ENCODE data around the gene FREM1. TPM values are rescaled to one million over a fixed set of nuclear protein-coding genes. Genes with fewer than 3 reads are reported as not detected.

Gene FREM1
- total RNA-seq, 1 donor from 2014 or later = 2.7 TPM

DNA sequence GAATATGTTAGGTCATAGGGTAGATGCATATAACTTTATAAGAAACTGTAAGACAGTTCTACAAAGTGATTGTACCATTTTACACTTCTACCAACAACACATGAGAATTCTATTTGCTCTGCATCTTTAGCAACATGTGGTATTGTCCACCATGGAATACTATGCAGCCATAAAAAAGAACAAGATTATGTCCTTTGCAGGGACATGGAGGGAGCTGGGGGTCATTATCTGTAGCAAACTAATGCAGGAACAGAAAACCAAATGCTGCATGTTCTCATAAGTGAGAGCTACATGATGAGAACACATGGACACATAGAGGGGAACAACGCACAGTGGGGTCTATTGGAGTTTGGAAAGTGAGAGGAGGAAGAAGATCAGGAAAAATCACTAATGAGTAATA, 165.5 kb downstream of the FREM1 start:
- ATAC-seq = no peak
- intact Hi-C loops (cut with micrococcal nuclease) = no loop called here
- DNase-seq = no peak

DNA sequence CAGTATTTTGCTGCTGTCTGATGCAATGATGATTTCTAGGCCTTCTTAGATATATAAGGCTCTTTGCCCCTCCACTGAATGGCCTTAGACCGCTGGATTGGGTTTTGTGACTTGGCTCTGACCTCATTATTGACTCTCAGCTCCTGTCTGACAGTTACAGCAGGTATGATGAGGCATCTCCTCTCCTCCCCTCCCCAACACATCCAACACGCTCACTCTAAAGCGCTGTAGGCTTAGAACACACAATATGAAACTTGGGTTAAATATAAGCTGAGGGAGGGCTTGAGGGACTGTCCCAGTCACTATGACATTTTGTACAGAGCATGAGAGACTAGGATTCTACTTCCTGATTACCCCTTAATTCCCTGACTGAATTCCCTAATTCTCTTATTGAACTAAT, 168.9 kb downstream of the FREM1 start:
- no peak for DNase-seq
- intact Hi-C loops (cut with micrococcal nuclease) = no loop called here

DNA sequence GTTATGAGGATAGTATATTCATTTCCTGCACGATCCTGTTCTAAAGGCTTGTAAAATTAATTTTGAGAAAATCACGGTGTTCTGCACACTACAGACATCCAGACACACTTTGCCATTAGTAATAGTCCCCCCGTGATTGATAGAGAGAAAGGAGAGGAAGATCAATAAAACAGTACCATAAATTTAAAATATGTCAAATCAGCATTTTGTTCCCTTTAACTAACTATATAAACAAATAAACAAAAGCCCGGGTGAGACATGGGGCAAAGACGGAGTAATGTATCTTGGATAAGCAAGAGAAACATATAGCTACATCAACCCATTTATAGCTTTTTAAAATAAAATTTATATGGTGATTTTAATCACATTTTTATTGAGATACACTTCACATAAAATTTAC, 177.1 kb downstream of the FREM1 start:
- intact Hi-C loops (cut with micrococcal nuclease) = no loop called here
- DNase-seq (no peak), ATAC-seq (no peak)

More for the DNA sequence above, 168.9 kb downstream of the FREM1 start:
- ATAC-seq = no peak

DNA sequence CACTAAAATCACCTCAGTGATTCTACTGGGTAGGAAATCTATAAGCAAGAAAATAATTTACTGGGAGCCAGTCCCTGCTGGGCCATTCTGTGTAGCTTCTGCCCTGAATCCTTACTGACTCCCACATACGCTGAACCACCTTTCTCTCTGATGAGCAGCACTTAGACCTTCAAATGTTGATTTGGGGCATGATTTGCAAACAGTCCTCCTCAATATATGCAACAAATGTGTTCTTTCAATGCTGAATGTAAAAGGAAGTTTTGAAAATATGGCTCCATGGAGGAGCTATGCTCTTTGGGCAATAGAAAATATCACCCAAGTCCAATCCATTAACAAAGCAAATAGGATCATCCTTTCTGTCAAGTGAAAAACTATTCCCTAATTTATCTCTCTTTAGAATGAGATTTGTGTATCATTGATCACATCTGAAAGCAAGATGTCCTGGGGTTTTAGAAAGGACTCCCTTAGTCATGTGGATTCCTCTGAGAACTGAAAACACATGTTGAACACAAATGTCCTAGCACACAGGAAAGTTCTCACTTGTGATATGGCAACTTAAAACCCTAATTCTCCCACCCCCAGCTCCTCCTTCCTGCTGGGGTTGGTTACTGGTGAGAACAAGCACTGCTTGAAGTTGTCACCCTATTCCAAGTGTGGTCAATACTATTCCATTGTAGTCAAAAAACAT, 178.8 kb downstream of the FREM1 start:
- intact Hi-C loops (cut with micrococcal nuclease) = no loop called here
- no peak for DNase-seq
- ATAC-seq = no peak

DNA sequence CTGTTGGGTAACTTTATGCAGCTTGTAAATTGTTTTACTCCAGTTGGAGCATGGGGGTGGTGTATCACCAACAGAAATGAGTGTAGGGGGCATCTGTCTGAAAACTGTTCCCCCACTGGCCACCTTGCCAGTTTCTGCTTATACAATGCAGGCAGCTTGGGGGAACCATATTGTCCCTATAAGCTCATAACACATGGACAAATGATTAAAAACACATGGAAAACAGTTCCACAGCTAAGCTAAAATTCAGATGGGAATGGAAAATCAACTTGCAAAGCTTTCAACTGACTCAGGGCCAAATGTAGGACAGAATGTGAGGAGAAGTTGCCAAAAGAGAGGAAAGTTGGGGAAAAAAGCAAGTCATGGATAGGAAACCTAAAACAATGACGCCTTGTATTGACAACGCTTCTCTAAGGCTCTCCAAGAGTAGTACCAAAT, 179.7 kb downstream of the FREM1 start:
- ATAC-seq (peak; percentile 27), DNase-seq (no peak)
- intact Hi-C loops (cut with micrococcal nuclease) = no loop called here

DNA sequence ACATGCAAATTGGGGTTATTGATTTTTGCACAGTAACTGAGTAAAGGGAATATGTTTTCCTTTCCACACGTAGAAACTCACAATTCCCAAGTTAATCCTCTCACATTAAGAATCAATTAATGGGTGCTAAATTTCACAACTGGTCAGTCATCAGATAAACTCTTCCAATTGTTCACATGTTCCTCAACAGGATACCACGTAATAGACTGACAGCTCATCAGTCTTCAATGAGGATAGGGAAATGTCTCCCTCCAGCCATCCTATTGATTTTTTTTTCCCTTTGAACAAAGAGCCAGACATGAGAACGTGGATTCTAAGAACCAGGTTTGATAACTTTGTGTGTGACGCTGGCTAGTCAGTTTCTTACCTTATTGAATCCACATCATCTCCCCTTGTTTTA, 186.9 kb downstream of the FREM1 start:
- DNase-seq = no peak
- ATAC-seq = no peak
- intact Hi-C loops (cut with micrococcal nuclease) = no loop called here

DNA sequence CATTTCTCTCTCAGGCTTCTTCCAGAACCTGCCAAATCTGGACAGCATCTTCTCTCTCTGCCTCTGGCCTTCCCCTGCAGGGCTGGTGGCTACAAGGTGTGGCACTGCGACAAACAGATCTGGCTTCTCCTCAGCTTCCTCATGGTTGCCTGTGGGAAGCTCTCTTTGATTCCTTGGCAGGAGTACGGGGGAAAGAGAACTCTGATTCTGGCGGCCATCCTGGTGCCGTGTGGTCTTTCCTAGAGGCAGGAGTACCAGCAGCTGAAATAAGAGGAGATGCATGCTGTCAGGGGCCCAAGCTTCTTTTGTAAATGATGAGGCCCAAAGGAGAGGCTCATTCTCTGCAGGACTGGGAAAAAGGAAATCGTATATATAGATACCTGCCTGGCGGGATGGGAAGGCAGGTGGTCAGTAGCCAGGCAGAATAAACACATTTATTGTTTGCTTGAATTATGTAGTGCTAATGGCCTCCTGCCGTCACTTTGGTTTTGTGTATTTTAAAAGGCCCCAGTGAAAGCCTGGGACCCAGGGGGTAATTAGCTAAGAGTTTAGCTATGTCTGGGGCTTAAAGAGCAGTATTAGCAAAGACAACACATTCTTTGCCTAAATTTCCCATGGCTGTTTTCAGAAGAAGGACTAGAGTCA, 187.7 kb downstream of the FREM1 start, which contains the start of gene CER1:
Gene CER1 (minus strand): TSS at position 343 of the 645 bp plus-strand sequence. CDS start 61 bp downstream, at position 282.
- ATAC-seq (no peak), DNase-seq (no peak)
- intact Hi-C loops (cut with micrococcal nuclease) = no loop called here

DNA sequence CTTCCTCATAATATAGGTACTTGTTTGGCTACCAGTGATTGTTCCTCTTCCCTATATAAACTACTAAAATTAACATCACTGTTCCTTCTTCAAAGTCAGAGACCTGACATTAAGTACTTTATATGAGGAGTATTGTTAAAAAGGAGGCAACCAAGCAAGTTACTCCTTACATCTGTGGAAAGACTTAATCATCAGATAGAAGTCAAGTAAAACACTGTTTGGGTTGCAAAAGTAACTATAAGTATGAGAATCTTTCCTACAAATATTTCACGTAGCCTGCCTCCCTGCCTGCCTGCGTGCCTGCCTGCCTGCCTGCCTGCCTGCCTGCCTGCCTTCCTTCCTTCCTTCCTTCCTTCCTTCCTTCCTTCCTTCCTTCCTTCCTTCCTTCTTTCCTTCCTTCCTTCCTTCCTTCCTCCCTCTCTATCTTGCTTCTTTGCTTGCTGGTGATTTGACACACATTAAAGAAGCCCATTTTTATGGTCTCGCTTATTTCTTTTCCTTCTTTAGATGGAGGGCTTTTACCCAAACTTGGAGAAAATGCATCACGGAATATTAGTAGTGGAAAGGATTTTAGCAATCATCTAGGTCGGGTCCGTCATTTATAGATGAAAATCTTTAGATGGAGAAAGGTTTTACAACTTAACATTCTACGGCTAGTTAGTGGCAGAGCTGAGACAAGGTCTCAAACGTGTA, 190.9 kb downstream of the FREM1 start:
- ATAC-seq = no peak
- no peak for DNase-seq
- intact Hi-C loops (cut with micrococcal nuclease) = no loop called here

DNA sequence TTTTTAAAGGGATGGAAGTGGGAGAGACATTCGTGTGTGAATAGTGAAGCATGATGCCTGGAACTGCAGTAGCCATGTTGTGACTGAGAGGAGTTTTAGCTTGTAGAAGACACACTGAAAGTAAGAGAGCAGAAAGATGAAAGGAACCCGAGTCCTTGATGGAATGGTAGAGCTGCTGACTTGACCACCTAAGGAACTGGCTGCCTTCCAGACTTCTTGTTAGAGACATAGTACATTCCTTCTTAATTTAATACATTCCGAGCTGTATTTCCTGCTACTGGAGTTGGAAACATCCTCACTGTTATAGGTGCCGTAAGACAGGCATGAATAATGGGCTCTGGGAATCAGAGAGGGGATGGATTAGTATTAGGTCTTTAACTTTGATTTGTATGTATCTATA, 195.1 kb downstream of the FREM1 start:
- intact Hi-C loops (cut with micrococcal nuclease) = no loop called here
- DNase-seq (no peak), ATAC-seq (no peak)

DNA sequence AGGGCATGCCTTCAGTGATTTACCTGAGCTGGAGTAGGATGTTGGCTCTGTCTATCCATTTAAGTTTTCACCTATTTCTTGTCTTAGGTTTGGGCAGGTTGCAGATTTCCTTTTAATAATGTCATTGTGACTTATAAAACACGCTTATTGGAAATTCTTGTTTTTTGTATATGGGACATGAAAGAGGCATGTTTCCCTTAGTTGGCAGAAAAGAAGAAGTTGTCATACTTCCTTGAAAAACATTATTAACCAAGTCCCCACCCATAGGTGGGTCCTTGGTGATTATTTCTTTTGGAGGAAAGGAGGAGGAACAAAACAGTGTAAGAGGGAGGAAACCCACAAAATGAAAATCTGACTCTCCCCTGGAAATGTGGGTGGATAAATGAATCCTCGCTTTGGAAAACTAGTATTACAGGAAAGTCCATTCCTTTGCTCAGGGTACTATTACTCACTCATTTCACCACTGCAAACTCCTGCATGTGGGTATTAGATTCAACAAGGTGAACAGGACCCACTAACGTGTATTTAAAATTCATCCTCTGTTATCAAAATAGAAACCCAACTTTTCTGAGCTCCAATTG, 197.0 kb downstream of the FREM1 start:
- intact Hi-C loops (cut with micrococcal nuclease) = no loop called here
- ATAC-seq (no peak), DNase-seq (no peak)

DNA sequence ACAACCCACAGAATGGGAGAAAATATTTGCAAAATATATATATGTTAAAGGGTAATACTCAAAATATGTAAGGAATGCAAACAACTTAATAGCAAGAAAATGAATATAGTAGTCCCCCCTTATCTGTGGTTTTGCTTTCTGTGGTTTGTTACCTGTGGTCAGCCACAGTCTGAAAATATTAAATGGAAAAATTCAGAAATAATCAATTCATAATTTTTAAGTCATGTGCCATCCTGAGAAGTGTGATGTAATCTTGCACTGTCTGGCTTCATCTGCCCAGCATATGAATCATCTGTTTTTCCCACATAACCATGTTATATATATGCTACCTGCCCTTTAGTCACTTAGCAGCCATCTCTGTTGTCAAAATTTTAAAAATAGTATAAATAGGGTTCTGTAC, 199.4 kb downstream of the FREM1 start:
- DNase-seq (no peak), ATAC-seq (no peak)
- intact Hi-C loops (cut with micrococcal nuclease) = no loop called here

DNA sequence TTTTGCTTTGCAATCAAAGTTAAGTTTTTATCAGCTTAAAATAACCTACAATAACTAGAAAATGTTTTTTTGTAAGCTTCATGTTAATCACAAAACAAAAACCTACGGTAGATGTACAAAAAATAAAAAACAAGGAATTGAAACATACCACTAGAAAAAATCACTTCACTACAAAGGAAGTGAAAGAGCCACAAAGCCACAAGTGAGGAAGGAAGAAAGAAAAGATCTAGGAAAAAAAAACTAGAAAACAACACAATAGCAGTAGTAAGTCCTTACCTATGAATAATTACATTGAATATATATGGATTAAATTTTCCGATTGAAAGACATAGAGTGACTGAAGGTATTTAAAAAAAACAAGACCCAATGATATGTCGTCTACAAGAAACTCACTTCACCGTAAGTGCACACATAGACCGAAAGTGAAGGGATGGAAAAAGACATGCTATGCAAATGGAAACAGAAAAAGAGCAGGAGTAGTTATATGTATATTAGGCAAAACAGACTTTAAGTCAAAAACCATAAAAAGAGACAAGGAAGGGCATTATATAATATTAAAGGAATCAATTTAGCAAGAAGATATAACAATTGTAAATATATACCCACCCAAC, 203.6 kb downstream of the FREM1 start:
- DNase-seq (no peak), ATAC-seq (no peak)
- intact Hi-C loops (cut with micrococcal nuclease) = no loop called here

DNA sequence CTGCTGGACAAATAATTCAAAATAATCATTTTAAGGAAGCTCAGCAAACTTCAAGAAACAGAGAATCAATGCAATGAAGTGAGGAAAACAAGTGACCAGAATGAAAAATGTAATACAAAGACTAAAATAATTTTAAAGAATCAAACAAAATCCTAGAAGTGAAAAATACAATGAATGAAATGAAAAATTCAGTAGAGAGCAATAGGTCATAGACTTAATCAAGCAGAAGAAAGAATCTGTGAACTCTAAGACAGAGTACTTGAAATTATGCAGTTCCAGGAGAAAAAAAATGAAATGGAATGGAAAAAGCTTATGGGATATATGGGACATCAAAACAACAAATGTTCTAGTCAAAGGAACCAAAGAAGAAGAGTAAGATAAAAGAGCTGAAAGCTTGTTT, 205.1 kb downstream of the FREM1 start:
- intact Hi-C loops (cut with micrococcal nuclease) = no loop called here
- DNase-seq (no peak), ATAC-seq (no peak)

DNA sequence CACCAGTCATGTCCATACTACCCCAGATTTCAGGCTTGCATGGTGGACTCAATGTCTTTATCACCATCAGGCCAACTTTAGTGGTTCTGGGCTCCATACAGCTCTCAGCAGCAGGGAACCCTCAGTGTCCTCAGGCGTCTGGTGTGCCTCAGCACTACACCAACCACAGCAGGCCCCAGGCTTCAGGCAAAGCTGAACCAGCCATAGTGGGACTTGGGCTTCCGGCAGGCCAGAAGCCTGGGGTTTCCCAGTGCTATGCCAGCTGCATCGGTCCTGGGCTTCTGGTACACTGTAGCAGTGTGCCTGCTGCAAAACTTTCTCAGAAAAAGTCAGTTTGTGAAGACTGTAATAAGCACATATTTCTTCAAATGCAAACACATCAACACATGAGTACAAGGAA, 205.9 kb downstream of the FREM1 start:
- ATAC-seq (no peak), DNase-seq (no peak)
- intact Hi-C loops (cut with micrococcal nuclease) = no loop called here

DNA sequence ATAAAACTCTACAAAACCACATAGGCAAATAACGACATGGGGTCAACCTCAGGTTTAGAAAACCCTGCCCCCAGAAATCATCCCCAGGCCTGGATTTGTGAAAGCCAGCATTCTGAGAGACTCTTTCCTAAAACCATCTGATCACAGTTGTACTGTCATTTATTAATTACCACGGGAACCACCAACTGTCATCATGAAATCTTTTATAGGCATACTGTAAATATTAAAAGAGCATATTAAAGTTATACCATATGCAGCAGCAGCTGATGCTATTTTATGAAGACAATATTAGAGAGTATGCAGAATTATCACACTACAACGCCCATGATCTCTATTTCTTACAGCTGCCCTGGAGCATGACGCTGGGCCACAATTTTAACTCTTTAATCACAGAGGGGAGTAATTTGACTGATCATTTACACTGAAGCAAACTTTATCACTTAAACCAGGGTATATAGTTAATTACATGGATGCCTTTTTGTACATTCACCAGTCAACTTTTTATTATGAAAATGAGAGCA, 208.0 kb downstream of the FREM1 start:
- ATAC-seq (no peak), DNase-seq (no peak)
- intact Hi-C loops (cut with micrococcal nuclease) = no loop called here

DNA sequence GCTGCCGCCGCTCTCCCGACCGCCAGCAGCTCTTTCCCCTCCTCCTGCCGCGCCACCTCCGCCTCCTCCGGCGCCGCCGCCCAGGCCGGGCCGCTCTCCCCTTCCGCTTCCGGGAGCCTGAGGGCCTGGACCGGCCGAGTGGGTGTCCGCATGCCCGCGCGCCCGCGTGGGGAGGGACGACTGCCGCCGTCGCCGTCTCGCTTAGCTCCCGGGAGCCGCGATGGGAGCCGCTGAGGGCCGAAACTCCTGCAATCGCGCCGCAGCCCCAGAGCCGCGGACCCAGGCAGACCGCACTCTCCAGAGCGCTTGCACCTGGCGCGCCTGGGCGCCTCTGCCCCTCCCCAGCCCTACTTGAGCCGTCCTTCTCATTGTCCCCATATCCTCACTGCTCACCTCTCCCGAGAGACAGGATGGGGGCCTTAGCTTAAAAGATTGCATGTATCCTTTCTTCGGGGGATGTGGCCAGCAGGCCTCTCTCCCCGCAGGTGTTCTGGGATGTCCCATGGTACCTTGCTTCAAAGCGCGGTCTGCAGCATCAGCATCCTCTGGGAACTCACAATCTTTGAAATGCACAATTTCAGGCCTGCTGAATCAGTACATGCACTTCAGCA, 216.9 kb downstream of the FREM1 start, which contains the start of gene ZDHHC21:
Gene ZDHHC21 (minus strand): TSS at position 182 of the 611 bp plus-strand sequence. CDS start 19,092 bp downstream, outside the sequence.
- intact Hi-C loops (cut with micrococcal nuclease) = no loop called here
- peak; percentile 99 for ATAC-seq
- peak; percentile 87 for DNase-seq

DNA sequence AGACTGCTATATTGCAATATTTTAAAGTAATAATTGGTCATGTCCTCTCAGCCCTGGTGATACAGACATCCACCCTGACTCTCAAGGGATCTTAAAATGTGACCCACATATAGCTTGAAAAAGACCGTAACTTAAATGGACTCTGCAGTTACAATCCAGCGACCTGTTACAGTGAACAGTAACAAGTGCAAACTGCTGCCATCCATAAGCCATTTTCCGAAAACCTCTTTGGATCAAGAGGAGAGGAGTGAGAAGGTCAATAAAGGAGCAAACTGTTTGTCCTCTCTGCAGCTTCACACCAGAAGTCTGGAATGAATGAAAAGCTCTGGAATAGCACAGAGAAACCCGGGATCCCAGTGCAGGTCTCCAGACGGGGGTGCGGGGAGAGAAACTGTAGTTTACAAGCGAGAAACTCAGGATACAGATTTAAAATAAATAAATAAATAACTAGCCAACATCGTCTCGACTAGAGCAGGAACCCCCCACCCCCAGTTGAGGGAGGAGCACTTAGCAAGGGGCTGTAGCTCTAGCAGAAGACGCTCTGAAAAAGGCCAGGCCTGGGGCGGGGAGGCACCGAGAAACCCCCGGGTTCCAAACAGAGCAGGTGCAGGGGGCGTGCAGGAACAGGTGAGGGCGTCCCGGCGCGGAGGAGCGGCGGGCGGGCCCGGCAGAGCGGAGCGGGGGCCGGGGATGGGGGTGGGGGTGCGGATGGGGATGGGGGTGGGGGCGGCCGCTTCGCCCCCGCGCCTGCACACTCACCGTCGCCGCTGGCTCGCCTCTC, 217.6 kb downstream of the FREM1 start:
- ATAC-seq (peak; percentile 68), DNase-seq (peak; percentile 35)
- intact Hi-C loops (cut with micrococcal nuclease) = no loop called here

All from left ventricle myocardium superior (tissue), 1 donor.